Mucosa of descending colon (tissue), 3 donors: Measurements from ENCODE around the gene LBH. TPM values are rescaled to one million over a fixed set of nuclear protein-coding genes. Genes with fewer than 3 reads are reported as not detected.

ENCODE experiments used
- ATAC-seq: fragments of 200-7000 bp; cut with Tn5 transposase; one replicate; pipeline ENCODE4 v1.9.1; 2020; ENCODE audit warnings: mild to moderate bottlenecking, moderate library complexity
- DNase-seq, 3 donors: peaks; one replicate each; pipeline ENCODE4 v3.0.0-alpha.2; 2020
- H3K36me3 ChIP-seq: fragments of 200-600 bp; one replicate; pipeline ENCODE4 v1.8.0; 2021; ENCODE audit warnings: low read depth, mild to moderate bottlenecking
- H3K4me1 ChIP-seq: fragments of 200-600 bp; one replicate; pipeline ENCODE4 v1.8.0; 2021; ENCODE audit warnings: low read depth, mild to moderate bottlenecking
- H3K4me3 ChIP-seq: fragments of 200-600 bp; one replicate; pipeline ENCODE4 v1.8.0; 2021; ENCODE audit warnings: mild to moderate bottlenecking
- H3K9me3 ChIP-seq: fragments of 200-600 bp; one replicate; pipeline ENCODE4 v1.8.0; 2021; ENCODE audit warnings: mild to moderate bottlenecking
- CTCF ChIP-seq: fragments of 200-600 bp; IDR thresholded peaks from one replicate; pipeline ENCODE4 v1.8.0; 2022; ENCODE audit warnings: antibody characterized with exemption, mild to moderate bottlenecking
- intact Hi-C, 2 donors: fragments of 100-400 bp; cut with DNase I in 1 of 2; cut with micrococcal nuclease in 1 of 2; formaldehyde crosslinking; loops; one replicate each; pipeline versions ENCODE4 v1.11.0 to v1.11.1; 2022; cut with DNase I, micrococcal nuclease
- total RNA-seq, 3 donors: library from RNA; stranded (reverse); fragmentation: NEBNext Ultra II Directional in 2 of 3; extraction: Animal tissue kit (Norgen Biotek cat#: 25700) in 2 of 3; gene quantifications; one replicate each; pipeline versions ENCODE4 v1.2.1 to v1.2.4, GENCODE V29; 2021 to 2023
- donor health status: DM: no; HTN: no; CAD: no; lungs with moderate emphysema.
- donor health status: DM: no; HTN: no; CAD: no.
- donor health status: DM: no; HTN: yes; CAD: no.

The LBH gene
- total RNA-seq, 3 donors from 2014 or later: 7.2 to 12.8 (median 12.4) TPM

DNA sequence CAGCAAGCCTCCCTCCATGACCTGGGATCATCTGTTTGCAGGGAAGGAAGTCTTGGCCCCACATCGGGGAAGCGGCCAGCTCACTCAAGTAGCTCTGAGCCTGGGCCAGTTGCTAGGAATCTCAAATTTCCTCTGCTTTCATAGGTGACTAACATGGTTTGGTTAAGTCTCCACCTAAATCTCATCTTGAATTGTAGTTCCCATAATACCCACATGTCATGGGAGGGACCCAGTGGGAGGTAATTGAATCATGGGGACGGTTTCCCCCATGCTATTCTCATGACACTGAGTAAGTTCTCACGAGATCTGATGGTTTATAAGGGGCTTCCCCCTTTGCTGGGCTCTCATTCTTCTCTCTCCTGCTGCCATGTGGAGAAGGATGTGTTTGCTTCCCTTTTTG lies 75.2 kb downstream of the LBH start:
- intact Hi-C loops: no loop called here
- H3K36me3 ChIP-seq: no peaks in the 10 kb centered on the region
- no peak for TF ChIP-seq CTCF
- H3K9me3 ChIP-seq: no peaks in the 10 kb centered on the region
- no peaks in the 10 kb centered on the region for H3K4me1 ChIP-seq
- ATAC-seq: no peak
- DNase-seq: no peak
- no peak overlapping the region for H3K4me3 ChIP-seq

- Histone ChIP-seq H3K4me3 (no peak overlapping the region), H3K4me1 (no peaks in the 10 kb centered on the region), H3K36me3 (no peaks in the 10 kb centered on the region), H3K9me3 (no peaks in the 10 kb centered on the region)
- ATAC-seq: no peak
- no peak for TF ChIP-seq CTCF
- intact Hi-C loops: no loop called here
- no peak for DNase-seq
Observed at GRCh38 chr2:30308280-30308679, 76.9 kb downstream of the LBH start.

Other genes with a start within 250 kb of the LBH start
- gene YPEL5, start 84.5 kb upstream of the LBH start, total RNA-seq: 100 to 1,000 TPM in 1 of 3 donors, 10 to 100 TPM in 2; 58.0 to 104 (median 79.3) TPM
- 10 to 100 TPM; 18.1 to 27.1 (median 22.2) TPM for gene LCLAT1, start 215.7 kb downstream of the LBH start, total RNA-seq